HFFc6 (cell line): ENCODE measurements around the gene PIGP. TPM values are rescaled to one million over a fixed set of nuclear protein-coding genes. Genes with fewer than 3 reads are reported as not detected.
"Not testable (repeated sequence)": the region's sequence is repeated elsewhere in the genome, so short reads cannot be mapped to it uniquely, and the experiment has no call there.

Experiments
- DNase-seq: peaks from one replicate; pipeline ENCODE4 v3.0.0-alpha.2; 2018
- H3K27ac Mint-ChIP-seq: 2 replicates; pipeline ENCODE4 v1.8.0; 2020; ENCODE audit warnings: mild to moderate bottlenecking, mixed read lengths
- H3K27me3 Mint-ChIP-seq: 2 replicates; pipeline ENCODE4 v1.8.0; 2021; ENCODE audit warnings: mild to moderate bottlenecking, moderate library complexity, mixed read lengths; ENCODE audit not compliant: insufficient read depth
- H3K36me3 Mint-ChIP-seq: 2 replicates; pipeline ENCODE4 v1.8.0; 2021; ENCODE audit warnings: low read depth, mixed read lengths
- H3K4me1 Mint-ChIP-seq: 2 replicates; pipeline ENCODE4 v1.8.0; 2020; ENCODE audit warnings: low read depth, mixed read lengths
- H3K4me3 Mint-ChIP-seq: 2 replicates; pipeline ENCODE4 v1.8.0; 2020; ENCODE audit warnings: mild to moderate bottlenecking, moderate library complexity, mixed read lengths
- H3K9me3 Mint-ChIP-seq: 2 replicates; pipeline ENCODE4 v1.8.0; 2020; ENCODE audit warnings: mild to moderate bottlenecking, mixed read lengths
- total RNA-seq, 6 experiments: library from RNA; stranded (reverse); fragmentation: NEBNext Ultra II Directional; extraction: Animal tissue kit (Norgen Biotek cat#: 25700); gene quantifications; 2 replicates in 1 of 6; 3 replicates in 5 of 6; pipeline ENCODE4 v1.2.3, GENCODE V29; 2021
- TF ChIP-seq, protein P1 (sequence below): fragments of 200-600 bp; sonication (generic); IDR thresholded peaks from 2 replicates; pipeline ENCODE4 v1.5.0; 2021; ENCODE audit warnings: antibody characterized with exemption, mild to moderate bottlenecking

Gene PIGP
- total RNA-seq, 6 experiments from 2014 or later: 24.8 to 33.8 (median 31.1) TPM

- Mint-ChIP-seq H3K4me1 (no peaks in the 10 kb centered on the region), H3K4me3 (no peak overlapping the region), H3K27me3 (peaks cover 23% of the 10 kb centered on the region), H3K9me3 (no peaks in the 10 kb centered on the region), H3K36me3 (no peaks in the 10 kb centered on the region), H3K27ac (no peak overlapping the region)
- TF ChIP-seq, protein P1, sequence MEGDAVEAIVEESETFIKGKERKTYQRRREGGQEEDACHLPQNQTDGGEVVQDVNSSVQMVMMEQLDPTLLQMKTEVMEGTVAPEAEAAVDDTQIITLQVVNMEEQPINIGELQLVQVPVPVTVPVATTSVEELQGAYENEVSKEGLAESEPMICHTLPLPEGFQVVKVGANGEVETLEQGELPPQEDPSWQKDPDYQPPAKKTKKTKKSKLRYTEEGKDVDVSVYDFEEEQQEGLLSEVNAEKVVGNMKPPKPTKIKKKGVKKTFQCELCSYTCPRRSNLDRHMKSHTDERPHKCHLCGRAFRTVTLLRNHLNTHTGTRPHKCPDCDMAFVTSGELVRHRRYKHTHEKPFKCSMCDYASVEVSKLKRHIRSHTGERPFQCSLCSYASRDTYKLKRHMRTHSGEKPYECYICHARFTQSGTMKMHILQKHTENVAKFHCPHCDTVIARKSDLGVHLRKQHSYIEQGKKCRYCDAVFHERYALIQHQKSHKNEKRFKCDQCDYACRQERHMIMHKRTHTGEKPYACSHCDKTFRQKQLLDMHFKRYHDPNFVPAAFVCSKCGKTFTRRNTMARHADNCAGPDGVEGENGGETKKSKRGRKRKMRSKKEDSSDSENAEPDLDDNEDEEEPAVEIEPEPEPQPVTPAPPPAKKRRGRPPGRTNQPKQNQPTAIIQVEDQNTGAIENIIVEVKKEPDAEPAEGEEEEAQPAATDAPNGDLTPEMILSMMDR: no peak
- DNase-seq: no peak
Measured at GRCh38 chr21:37043818-37044217, 29.1 kb downstream of the PIGP start.

- no peak for DNase-seq
- no peaks in the 10 kb centered on the region for H3K36me3 Mint-ChIP-seq
- no peaks in the 10 kb centered on the region for H3K4me1 Mint-ChIP-seq
Measured at GRCh38 chr21:37041706-37042271, 31.1 kb downstream of the PIGP start.

GRCh38 chr21:37040212-37040611 lies 32.7 kb downstream of the PIGP start:
- Mint-ChIP-seq H3K36me3 (no peaks in the 10 kb centered on the region), H3K4me3 (no peak overlapping the region), H3K4me1 (no peaks in the 10 kb centered on the region), H3K27ac (no peak overlapping the region), H3K9me3 (no peaks in the 10 kb centered on the region), H3K27me3 (peaks cover 2% of the 10 kb centered on the region)
- DNase-seq: no peak
- TF ChIP-seq, protein P1: no peak

More at GRCh38 chr21:37041706-37042271, 31.1 kb downstream of the PIGP start:
- peaks cover 9% of the 10 kb centered on the region for H3K27me3 Mint-ChIP-seq
- TF ChIP-seq, protein P1: no peak
- no peaks in the 10 kb centered on the region for H3K9me3 Mint-ChIP-seq
- no peak overlapping the region for H3K4me3 Mint-ChIP-seq
- no peak overlapping the region for H3K27ac Mint-ChIP-seq

GRCh38 chr21:37039411-37040075 lies 33.3 kb downstream of the PIGP start:
- no peak overlapping the region for H3K27ac Mint-ChIP-seq
- no peaks in the 10 kb centered on the region for H3K36me3 Mint-ChIP-seq
- H3K9me3 Mint-ChIP-seq: no peaks in the 10 kb centered on the region
- no peaks in the 10 kb centered on the region; the same call in none of the 2 replicates for H3K27me3 Mint-ChIP-seq
- H3K4me1 Mint-ChIP-seq: no peaks in the 10 kb centered on the region
- no peak overlapping the region for H3K4me3 Mint-ChIP-seq
- DNase-seq: no peak
- TF ChIP-seq, protein P1: no peak

GRCh38 chr21:37036177-37036576 lies 36.7 kb downstream of the PIGP start:
- Mint-ChIP-seq H3K27ac (no peak overlapping the region), H3K4me3 (no peak overlapping the region), H3K27me3 (no peaks in the 10 kb centered on the region; the same call in none of the 2 replicates), H3K9me3 (no peaks in the 10 kb centered on the region), H3K4me1 (peaks cover 12% of the 10 kb centered on the region), H3K36me3 (no peaks in the 10 kb centered on the region)
- TF ChIP-seq, protein P1: no peak
- no peak for DNase-seq

DNA sequence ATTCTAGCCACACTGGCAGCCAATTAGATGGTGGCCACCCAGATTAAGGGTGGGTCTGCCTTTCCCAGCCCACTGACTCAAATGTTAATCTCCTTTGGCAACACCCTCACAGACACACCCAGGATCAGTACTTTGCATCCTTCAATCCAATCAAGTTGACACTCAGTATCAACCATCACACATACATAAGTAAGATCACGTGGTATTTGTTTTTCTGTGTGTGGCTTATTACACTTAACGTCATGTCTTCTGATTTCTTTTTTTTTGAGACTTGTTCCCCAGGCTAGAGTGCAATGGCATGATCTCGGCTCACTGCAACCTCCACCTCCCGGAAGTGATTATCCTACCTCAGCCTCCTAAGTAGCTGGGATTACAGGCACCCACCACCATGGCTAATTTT lies 38.5 kb downstream of the PIGP start:
- not testable (repeated sequence) for H3K27ac Mint-ChIP-seq, H3K4me3 Mint-ChIP-seq, DNase-seq, H3K27me3 Mint-ChIP-seq, H3K9me3 Mint-ChIP-seq, H3K36me3 Mint-ChIP-seq
- H3K4me1 Mint-ChIP-seq: peaks cover 16% of the 10 kb centered on the region
